Chondrocyte (in vitro differentiated cells): ENCODE measurements around the gene SFI1. TPM values are rescaled to one million over a fixed set of nuclear protein-coding genes. Genes with fewer than 3 reads are reported as not detected.

Experiments
- DNase-seq: peaks from one replicate; pipeline ENCODE4 v3.0.0; 2021; ENCODE audit warnings: mixed read lengths, low spot score
- H3K27ac Mint-ChIP-seq: one replicate; pipeline ENCODE4 v1.8.0; 2021; ENCODE audit warnings: mild to moderate bottlenecking, moderate library complexity, mixed read lengths; ENCODE audit not compliant: unreplicated experiment
- H3K27me3 Mint-ChIP-seq: 2 replicates; pipeline ENCODE4 v1.8.0; 2021; ENCODE audit warnings: low read depth, mixed read lengths
- H3K36me3 Mint-ChIP-seq: 2 replicates; pipeline ENCODE4 v1.8.0; 2021; ENCODE audit warnings: low read depth, mixed read lengths
- H3K4me1 Mint-ChIP-seq: 2 replicates; pipeline ENCODE4 v1.8.0; 2021; ENCODE audit warnings: low read depth, mild to moderate bottlenecking, mixed read lengths
- H3K4me3 Mint-ChIP-seq: one replicate; pipeline ENCODE4 v1.8.0; 2021; ENCODE audit warnings: mild to moderate bottlenecking, moderate library complexity, mixed read lengths; ENCODE audit not compliant: unreplicated experiment
- H3K9me3 Mint-ChIP-seq: 2 replicates; pipeline ENCODE4 v1.8.0; 2021; ENCODE audit warnings: low read depth, mixed read lengths
- total RNA-seq: library from RNA; stranded (reverse); gene quantifications from 3 replicates; pipeline ENCODE4 v1.2.1, GENCODE V29; 2021
- TF ChIP-seq, protein P1 (sequence below): fragments of 200-600 bp; sonication (generic); IDR thresholded peaks from 2 replicates; pipeline ENCODE4 v1.5.0; 2021; ENCODE audit warnings: antibody characterized with exemption, mild to moderate bottlenecking, moderate library complexity

The SFI1 gene
- total RNA-seq, 1 donor from 2014 or later, result 20.3 TPM

DNA sequence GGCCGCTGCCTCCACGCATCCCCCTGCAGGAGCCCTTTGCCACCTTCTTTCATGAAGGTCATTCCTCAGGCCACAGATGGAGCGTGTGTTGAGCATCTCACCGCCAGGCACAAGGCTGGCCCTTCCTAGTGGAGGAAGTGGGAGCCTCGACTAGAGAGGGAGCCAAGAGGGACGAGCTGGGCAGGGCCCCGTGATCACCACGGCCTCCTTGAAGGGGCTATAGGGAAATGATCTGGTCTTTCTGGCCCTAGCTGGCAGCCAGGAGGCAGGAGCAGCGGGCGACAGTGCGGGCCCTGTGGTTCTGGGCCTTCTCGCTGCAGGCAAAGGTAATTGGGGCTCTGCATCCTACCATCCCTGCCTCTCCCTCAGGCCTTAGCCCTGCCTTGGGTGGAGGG is 116.6 kb downstream of the SFI1 start:
- no peak overlapping the region for H3K27ac Mint-ChIP-seq
- no peaks in the 10 kb centered on the region for H3K36me3 Mint-ChIP-seq
- TF ChIP-seq, protein P1, sequence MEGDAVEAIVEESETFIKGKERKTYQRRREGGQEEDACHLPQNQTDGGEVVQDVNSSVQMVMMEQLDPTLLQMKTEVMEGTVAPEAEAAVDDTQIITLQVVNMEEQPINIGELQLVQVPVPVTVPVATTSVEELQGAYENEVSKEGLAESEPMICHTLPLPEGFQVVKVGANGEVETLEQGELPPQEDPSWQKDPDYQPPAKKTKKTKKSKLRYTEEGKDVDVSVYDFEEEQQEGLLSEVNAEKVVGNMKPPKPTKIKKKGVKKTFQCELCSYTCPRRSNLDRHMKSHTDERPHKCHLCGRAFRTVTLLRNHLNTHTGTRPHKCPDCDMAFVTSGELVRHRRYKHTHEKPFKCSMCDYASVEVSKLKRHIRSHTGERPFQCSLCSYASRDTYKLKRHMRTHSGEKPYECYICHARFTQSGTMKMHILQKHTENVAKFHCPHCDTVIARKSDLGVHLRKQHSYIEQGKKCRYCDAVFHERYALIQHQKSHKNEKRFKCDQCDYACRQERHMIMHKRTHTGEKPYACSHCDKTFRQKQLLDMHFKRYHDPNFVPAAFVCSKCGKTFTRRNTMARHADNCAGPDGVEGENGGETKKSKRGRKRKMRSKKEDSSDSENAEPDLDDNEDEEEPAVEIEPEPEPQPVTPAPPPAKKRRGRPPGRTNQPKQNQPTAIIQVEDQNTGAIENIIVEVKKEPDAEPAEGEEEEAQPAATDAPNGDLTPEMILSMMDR, result no peak
- no peaks in the 10 kb centered on the region for H3K27me3 Mint-ChIP-seq
- DNase-seq, result peak; percentile 72
- H3K4me1 Mint-ChIP-seq, result peaks cover 4% of the 10 kb centered on the region
- no peaks in the 10 kb centered on the region for H3K9me3 Mint-ChIP-seq
- no peak overlapping the region for H3K4me3 Mint-ChIP-seq

DNA sequence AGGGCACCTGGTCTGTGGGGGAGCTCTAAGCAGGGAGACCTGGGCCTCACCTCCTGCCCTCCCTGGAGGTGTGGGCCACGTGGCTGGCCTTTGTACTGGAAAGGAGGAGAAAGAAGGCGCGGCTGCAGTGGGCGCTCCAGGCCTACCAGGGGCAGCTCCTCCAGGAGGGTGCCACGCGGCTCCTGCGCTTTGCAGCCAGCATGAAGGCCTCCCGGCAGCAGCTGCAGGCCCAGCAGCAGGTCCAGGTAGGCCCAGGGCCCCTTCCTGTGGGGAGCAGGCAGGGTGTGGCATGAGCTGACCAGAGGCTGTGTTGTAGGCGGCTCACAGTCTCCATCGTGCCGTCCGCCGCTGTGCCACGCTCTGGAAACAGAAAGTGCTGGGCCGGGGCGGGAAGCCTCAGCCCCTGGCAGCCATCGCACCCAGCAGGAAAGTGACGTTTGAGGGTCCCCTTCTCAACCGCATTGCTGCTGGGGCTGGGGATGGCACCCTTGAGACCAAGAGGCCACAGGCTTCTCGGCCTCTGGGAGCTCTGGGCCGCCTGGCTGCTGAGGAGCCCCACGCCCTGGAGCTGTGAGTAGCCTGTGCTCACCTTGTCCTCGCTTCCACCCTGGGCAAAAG is 117.1 kb downstream of the SFI1 start:
- TF ChIP-seq, protein P1, result no peak
- Mint-ChIP-seq H3K36me3 (peaks cover under 1% of the 10 kb centered on the region), H3K27ac (no peak overlapping the region), H3K9me3 (no peaks in the 10 kb centered on the region), H3K4me3 (no peak overlapping the region), H3K4me1 (peaks cover 4% of the 10 kb centered on the region), H3K27me3 (no peaks in the 10 kb centered on the region)
- no peak for DNase-seq

DNA sequence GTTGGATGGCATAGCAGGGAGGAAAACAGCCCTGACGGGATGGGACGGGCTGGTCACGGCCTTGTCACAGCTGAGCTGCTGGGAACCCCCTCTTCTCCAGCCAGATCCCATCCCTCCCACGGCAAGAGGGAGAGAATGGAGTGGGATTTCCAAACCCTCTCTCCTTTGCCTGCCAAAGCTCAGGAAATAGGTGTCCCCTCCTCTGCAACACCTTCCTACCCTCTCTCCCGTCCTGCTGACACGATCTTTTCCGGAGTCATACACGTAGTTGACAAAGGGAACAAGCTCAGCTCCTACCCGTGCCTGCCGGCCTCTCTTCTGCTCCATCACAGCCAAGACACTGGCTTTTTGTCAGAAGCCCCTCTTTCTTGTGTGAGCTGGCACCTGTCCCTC is 117.6 kb downstream of the SFI1 start:
- Mint-ChIP-seq H3K27me3 (no peaks in the 10 kb centered on the region), H3K9me3 (no peaks in the 10 kb centered on the region), H3K4me3 (no peak overlapping the region), H3K4me1 (peaks cover 4% of the 10 kb centered on the region), H3K27ac (no peak overlapping the region), H3K36me3 (peaks cover 4% of the 10 kb centered on the region)
- DNase-seq, result no peak
- TF ChIP-seq, protein P1, result no peak

- TF ChIP-seq, protein P1, result no peak
- no peaks in the 10 kb centered on the region for H3K27me3 Mint-ChIP-seq
These were observed 118.6 kb downstream of the SFI1 start for GRCh38 chr22:31614781-31615490.

DNA sequence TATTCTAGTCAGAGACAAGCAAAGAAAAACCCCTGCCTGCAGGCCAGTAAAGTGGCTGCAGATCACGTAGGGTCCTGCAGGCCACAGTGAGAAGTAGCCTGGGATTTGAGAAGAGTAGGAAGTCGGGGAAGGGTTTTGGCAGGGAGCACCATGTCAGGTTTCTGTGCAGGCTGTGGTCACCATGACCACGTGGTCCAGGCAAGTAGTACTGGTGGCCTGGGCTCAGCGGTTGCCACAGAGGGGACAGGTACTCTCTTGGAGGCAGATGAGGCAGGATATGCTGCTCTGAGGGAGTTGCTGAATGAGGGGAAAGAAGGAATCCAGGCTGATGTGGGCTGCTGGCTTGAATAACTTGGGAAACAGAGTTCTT is 119.1 kb downstream of the SFI1 start:
- H3K9me3 Mint-ChIP-seq, result no peaks in the 10 kb centered on the region
- no peak overlapping the region for H3K4me3 Mint-ChIP-seq
- H3K4me1 Mint-ChIP-seq, result peaks cover 4% of the 10 kb centered on the region
- H3K36me3 Mint-ChIP-seq, result peaks cover 7% of the 10 kb centered on the region
- peak overlapping the region; percentile 60 for H3K27ac Mint-ChIP-seq
- no peak for DNase-seq
- TF ChIP-seq, protein P1, result no peak
- H3K27me3 Mint-ChIP-seq, result no peaks in the 10 kb centered on the region

More at GRCh38 chr22:31614781-31615490, 118.6 kb downstream of the SFI1 start:
- peaks cover 6% of the 10 kb centered on the region for H3K36me3 Mint-ChIP-seq
- H3K9me3 Mint-ChIP-seq, result no peaks in the 10 kb centered on the region
- peak overlapping the region; percentile 8 for H3K27ac Mint-ChIP-seq
- H3K4me3 Mint-ChIP-seq, result no peak overlapping the region
- peaks cover 4% of the 10 kb centered on the region for H3K4me1 Mint-ChIP-seq
- no peak for DNase-seq
